Osteoblast (primary cell): ENCODE results near the gene LYZL4. TPM values are rescaled to one million over a fixed set of nuclear protein-coding genes. Genes with fewer than 3 reads are reported as not detected.
A peak's percentile ranks its signal among the peaks of the same experiment; 100 is the strongest.

Experiments used
- DNase-seq: peaks from one replicate; pipeline ENCODE4 v3.0.0; 2011; ENCODE audit warnings: low spot score, mixed read lengths; ENCODE audit not compliant: insufficient read length; ENCODE audit errors: missing footprints
- H2AFZ ChIP-seq: 2 replicates; pipeline ENCODE4 v1.6.0; 2011; ENCODE audit warnings: mild to moderate bottlenecking, low read length
- H3K27ac ChIP-seq: 2 replicates; pipeline ENCODE4 v1.5.1; 2011; ENCODE audit warnings: mild to moderate bottlenecking, low read depth, low read length, moderate library complexity
- H3K27me3 ChIP-seq: 2 replicates; pipeline ENCODE4 v1.6.0; 2012; ENCODE audit warnings: mild to moderate bottlenecking, control low read depth, inconsistent platforms, low read length, moderate library complexity; ENCODE audit not compliant: insufficient read depth
- H3K36me3 ChIP-seq: 2 replicates; pipeline ENCODE4 v1.5.1; 2011; ENCODE audit warnings: mild to moderate bottlenecking, low read length, control low read depth, moderate library complexity; ENCODE audit not compliant: insufficient read depth
- H3K4me1 ChIP-seq: 2 replicates; pipeline ENCODE4 v1.5.1; 2011; ENCODE audit warnings: mild to moderate bottlenecking, low read length, control low read depth, moderate library complexity; ENCODE audit not compliant: insufficient read depth
- H3K4me2 ChIP-seq: 2 replicates; pipeline ENCODE4 v1.6.0; 2011; ENCODE audit warnings: mild to moderate bottlenecking, low read length; ENCODE audit not compliant: insufficient read depth
- H3K4me3 ChIP-seq: fragments of 200-600 bp; sonication (generic); 3 replicates; pipeline ENCODE4 v1.5.1; 2012; ENCODE audit warnings: mild to moderate bottlenecking, low read length, inconsistent platforms; ENCODE audit not compliant: insufficient read depth
- H3K79me2 ChIP-seq: 2 replicates; pipeline ENCODE4 v1.6.0; 2012; ENCODE audit warnings: mild to moderate bottlenecking, low read length, control low read depth, inconsistent platforms; ENCODE audit not compliant: insufficient read depth
- H3K9me3 ChIP-seq: 2 replicates; pipeline ENCODE4 v1.5.1; 2011; ENCODE audit warnings: low read depth, low read length, control low read depth
- H4K20me1 ChIP-seq: 2 replicates; pipeline ENCODE4 v1.6.0; 2012; ENCODE audit warnings: mild to moderate bottlenecking, low read length, control low read depth; ENCODE audit not compliant: insufficient read depth
- total RNA-seq: library from RNA; depleted of rRNA; stranded (reverse); fragments of >200 nt; gene quantifications from 2 replicates; pipeline ENCODE4 v1.2.3, GENCODE V29; 2012
- TF ChIP-seq, protein P1 (sequence below): IDR thresholded peaks from 2 replicates; pipeline ENCODE4 v1.5.1; 2011; ENCODE audit warnings: mild to moderate bottlenecking, low read depth, low read length, moderate library complexity; ENCODE audit errors: extremely low read depth

LYZL4 gene
- total RNA-seq, 1 donor, result not detected

DNA sequence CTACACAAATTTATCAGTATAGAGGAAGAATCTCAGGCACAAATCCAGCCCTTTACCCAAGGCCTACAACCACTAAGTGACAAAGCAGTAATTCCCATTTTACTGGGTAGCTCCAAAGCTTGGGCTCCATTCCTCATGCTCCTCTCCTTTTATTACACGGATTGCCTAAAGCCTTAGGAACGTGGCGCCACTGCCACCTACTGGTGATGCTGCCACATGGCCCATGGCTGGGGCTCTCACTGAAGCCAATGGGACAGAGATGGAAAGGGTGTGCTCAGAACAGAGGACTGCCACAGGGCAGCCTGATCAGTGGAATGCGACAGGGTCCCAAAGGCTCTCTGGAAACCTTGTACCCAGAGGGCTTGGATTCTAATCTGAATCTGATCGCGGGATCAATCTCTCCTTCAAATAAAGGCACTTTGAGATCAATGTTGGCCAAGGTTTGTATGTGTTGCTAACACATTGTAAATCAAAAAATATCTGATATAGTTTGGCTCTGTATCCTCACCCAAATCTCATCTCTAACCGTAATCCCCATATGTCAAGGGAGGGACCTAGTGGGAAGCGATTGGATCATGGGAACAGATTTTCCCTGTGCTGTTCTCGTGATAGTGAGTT is 33.5 kb upstream of the LYZL4 start:
- H3K36me3 ChIP-seq, result no peaks in the 10 kb centered on the region
- DNase-seq, result peak; percentile 93
- no peak overlapping the region for H3K27ac ChIP-seq
- H3K27me3 ChIP-seq, result peaks cover 4% of the 10 kb centered on the region
- H2AFZ ChIP-seq, result no peak overlapping the region
- no peaks in the 10 kb centered on the region for H4K20me1 ChIP-seq
- TF ChIP-seq, protein P1, sequence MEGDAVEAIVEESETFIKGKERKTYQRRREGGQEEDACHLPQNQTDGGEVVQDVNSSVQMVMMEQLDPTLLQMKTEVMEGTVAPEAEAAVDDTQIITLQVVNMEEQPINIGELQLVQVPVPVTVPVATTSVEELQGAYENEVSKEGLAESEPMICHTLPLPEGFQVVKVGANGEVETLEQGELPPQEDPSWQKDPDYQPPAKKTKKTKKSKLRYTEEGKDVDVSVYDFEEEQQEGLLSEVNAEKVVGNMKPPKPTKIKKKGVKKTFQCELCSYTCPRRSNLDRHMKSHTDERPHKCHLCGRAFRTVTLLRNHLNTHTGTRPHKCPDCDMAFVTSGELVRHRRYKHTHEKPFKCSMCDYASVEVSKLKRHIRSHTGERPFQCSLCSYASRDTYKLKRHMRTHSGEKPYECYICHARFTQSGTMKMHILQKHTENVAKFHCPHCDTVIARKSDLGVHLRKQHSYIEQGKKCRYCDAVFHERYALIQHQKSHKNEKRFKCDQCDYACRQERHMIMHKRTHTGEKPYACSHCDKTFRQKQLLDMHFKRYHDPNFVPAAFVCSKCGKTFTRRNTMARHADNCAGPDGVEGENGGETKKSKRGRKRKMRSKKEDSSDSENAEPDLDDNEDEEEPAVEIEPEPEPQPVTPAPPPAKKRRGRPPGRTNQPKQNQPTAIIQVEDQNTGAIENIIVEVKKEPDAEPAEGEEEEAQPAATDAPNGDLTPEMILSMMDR, result peak; percentile 97
- no peaks in the 10 kb centered on the region for H3K4me1 ChIP-seq
- no peak overlapping the region for H3K4me3 ChIP-seq
- H3K4me2 ChIP-seq, result no peak overlapping the region
- H3K9me3 ChIP-seq, result no peaks in the 10 kb centered on the region
- no peaks in the 10 kb centered on the region for H3K79me2 ChIP-seq

DNA sequence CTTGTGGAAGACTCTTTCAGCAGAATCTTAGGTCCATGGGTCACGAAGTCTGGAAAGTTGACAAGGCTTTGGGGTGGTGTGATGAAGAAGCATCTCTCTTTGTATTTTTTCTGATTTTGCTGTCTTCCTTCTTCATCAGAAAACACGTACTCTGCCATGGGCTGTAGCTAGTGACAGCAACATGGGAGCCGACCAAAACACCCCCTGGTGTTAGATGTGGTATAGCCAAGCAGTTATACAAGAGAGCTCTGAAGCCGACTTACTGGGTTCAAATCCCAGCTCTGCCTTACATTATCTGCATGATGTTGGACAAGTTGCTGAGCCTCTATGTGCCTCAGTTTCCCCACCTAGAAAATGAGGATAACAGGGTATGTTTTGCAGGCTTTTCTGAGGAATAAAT is 32.9 kb upstream of the LYZL4 start:
- H3K4me2 ChIP-seq, result no peak overlapping the region
- no peak overlapping the region for H3K4me3 ChIP-seq
- no peaks in the 10 kb centered on the region for H3K36me3 ChIP-seq
- no peak overlapping the region for H3K27ac ChIP-seq
- H3K4me1 ChIP-seq, result no peaks in the 10 kb centered on the region
- no peak for DNase-seq
- no peaks in the 10 kb centered on the region for H4K20me1 ChIP-seq
- no peaks in the 10 kb centered on the region for H3K9me3 ChIP-seq
- no peak overlapping the region for H2AFZ ChIP-seq
- TF ChIP-seq, protein P1, result no peak
- H3K27me3 ChIP-seq, result peaks cover 4% of the 10 kb centered on the region
- H3K79me2 ChIP-seq, result no peaks in the 10 kb centered on the region

DNA sequence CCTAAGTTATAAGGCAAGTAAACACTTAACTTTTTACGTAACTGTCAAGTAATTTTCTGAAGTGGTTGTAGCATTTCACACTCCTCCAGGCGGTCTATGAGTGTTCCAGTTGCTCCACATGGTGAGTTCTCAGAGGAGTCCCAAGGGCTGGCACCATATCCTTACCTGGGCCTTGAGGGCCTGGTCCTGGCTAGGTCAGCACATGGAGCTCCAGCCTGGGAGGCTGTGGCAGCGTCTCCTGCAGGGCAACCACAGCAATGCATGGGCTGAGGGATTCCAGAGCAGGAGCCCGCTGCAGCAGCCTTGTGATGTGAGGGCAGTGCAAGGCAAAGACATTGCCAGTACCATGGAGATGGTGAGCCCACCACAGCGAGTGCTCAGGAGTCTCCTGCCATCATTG is 32.2 kb upstream of the LYZL4 start:
- Histone ChIP-seq H3K4me1 (no peaks in the 10 kb centered on the region), H3K27me3 (peaks cover 4% of the 10 kb centered on the region), H3K9me3 (no peaks in the 10 kb centered on the region), H4K20me1 (no peaks in the 10 kb centered on the region), H2AFZ (no peak overlapping the region), H3K4me3 (no peak overlapping the region), H3K79me2 (no peaks in the 10 kb centered on the region), H3K27ac (no peak overlapping the region), H3K36me3 (no peaks in the 10 kb centered on the region), H3K4me2 (no peak overlapping the region)
- no peak for DNase-seq
- TF ChIP-seq, protein P1, result no peak

DNA sequence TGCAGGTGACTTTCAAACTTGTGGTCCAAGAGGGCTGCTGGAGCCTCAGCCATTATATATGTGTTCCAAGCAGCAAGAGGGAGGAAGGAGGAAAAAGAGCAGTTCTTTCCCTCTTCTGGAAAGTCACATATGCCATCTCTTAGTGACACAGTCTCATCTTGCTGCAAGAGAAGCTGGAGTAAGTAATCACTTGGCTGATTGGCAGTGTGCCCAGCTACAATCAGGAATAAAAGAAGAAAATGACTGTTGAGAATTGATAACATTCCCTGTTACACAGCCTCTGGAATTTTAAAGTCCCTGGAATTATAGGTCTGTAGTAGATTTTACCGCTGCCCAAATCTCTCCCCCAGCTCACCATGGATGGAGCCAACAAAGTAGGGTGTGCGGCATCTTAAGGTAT is 31.4 kb upstream of the LYZL4 start:
- H2AFZ ChIP-seq, result no peak overlapping the region
- TF ChIP-seq, protein P1, result no peak

More for the DNA sequence above, 31.4 kb upstream of the LYZL4 start:
- Histone ChIP-seq H3K79me2 (no peaks in the 10 kb centered on the region), H3K36me3 (no peaks in the 10 kb centered on the region), H3K9me3 (no peaks in the 10 kb centered on the region), H3K27me3 (peaks cover 4% of the 10 kb centered on the region), H3K4me2 (no peak overlapping the region), H3K4me1 (no peaks in the 10 kb centered on the region), H3K4me3 (no peak overlapping the region), H4K20me1 (no peaks in the 10 kb centered on the region), H3K27ac (no peak overlapping the region)
- no peak for DNase-seq
